SIG-M5 (cell line): Measurements from ENCODE around the gene CDH13.

ENCODE experiments used
- DNase-seq: peaks from one replicate; lab custom pipeline; 2025; lab: John Stamatoyannopoulos, UW

CDH13 gene

DNA sequence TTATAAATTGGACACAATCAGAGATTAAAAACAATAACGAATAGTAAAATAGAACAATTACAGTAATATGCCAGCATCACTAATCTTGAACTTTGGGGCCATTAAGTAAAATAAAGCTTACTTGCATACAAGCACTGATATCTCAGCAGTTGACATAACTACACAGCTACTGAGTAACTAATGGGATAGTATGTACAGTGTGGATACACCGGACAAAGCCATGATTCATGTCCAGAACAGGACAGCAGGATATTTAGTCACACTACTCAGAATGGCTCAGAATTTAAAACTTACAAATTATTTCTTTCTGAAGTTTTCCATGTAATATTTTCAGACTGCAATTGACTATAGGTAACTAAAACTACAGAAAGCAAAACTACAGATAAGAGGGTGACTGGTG is 427.5 kb downstream of the CDH13 start:
- no peak for DNase-seq

DNA sequence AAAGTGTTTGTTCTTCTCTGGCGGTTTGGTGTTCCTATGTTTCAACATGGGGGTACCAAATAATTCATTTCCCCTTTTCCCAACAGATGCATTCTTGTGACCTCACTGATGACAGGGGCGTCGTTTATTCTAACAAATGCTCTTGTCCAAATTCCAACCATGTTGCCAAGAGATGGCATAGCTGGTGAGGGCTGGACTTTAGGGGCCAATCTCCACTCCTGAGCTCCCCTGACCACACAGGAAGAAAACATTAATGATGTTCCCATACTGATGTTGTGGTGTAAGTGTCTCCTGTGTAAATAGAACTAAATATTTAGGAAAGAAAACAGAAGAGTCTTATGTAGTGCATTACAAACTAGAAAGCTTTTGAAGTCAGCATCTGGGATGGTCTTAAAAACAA is 431.6 kb downstream of the CDH13 start:
- DNase-seq = no peak

GRCh38 chr16:83059237-83059636 is 432.5 kb downstream of the CDH13 start:
- no peak for DNase-seq

DNA sequence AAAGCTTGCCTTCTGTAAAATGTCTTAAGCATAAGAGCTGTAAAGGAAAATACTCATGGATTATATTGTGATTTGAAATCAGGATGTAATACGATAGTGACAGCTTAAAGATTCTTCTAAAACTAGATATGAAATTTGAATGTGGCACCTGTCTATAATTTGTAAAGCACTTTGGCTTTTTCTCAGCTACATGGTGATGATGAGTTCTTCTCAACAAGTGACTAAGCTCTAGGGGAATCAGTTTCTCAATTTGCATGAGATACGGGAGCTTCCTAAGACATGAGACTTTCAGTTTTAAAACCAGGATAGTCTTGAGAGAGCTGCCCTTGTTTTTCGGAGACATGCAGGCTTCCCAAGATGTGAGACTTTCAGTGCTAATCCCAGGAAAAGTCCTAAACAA is 439.2 kb downstream of the CDH13 start:
- no peak for DNase-seq

DNA sequence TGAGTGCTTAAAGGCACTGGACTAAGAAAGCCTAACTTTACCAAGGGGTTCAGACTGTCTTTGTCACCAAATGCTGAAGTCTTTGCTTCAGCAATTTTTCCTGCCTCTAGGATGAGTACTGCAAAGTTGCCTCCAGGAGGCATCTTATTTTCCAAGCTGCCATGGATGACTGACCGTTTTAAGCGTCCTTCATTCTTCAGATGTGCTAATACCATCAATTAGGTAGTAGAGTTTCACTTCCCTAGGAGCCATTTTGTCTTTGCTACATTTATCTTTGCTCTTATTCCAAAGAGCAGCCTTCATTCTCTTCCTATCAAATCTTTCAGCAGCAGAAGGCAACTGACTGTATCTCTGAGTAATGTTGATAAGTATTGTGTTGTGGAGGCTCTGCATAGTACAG is 440.1 kb downstream of the CDH13 start:
- DNase-seq = no peak

- DNase-seq = no peak
Observed at GRCh38 chr16:83068686-83069085, 441.9 kb downstream of the CDH13 start.

- no peak for DNase-seq
Observed at GRCh38 chr16:83070416-83071209, 443.8 kb downstream of the CDH13 start.

DNA sequence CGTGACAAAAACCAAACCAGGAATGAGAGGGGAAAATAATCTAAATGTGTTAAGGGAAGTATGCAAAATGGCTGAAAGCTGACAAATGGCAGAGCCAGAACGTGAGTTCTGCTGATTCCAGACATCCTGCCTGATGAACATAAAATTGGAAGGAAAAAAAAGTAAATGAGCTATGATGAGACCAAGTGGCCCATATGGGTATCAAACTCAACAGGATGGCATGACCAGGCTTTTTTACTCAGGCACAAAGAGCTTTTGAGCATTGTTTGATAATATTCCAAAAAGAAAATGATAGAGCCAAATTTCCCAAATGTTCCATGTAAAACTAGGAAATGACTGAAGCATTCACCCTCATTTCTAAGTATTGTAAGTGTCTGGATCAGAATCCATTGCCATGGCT is 449.2 kb downstream of the CDH13 start:
- DNase-seq = no peak

DNA sequence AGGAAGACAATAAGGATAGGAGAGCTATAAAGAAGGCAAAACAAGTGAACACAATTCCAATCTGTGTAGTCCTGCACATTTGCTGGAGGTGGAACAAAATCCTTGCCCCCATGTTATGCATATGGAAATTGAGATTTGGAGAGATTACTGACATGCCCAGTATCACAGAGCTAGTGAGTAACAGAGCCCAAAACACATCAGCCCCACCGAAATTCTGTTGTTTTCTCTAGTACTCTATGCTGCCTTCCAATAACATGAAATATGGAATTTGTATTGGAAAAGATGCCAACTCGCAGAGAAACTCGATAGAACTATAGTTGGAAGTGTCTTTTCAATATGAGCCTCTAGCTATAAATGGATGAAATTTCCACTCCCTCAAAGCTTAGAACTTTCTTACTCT is 456.6 kb downstream of the CDH13 start:
- DNase-seq = no peak

DNA sequence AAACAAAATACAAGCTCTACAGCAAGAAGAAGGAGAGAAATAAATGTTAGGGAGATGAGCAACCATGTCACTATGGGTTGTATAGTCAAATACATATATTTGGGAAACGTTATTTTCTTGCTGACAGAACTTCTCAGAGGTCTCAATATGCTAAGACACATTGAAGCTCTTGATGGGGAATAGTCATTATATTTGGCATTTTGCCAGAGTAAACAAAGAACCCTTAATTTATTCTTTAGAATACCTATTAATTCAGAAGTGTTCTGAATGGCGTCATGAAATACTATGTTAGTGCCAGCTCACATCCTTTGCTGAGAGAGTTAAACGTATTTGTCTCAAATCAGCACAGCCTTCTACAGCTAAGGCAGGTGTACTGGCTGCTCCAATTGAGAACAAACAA is 458.9 kb downstream of the CDH13 start:
- DNase-seq = no peak

DNA sequence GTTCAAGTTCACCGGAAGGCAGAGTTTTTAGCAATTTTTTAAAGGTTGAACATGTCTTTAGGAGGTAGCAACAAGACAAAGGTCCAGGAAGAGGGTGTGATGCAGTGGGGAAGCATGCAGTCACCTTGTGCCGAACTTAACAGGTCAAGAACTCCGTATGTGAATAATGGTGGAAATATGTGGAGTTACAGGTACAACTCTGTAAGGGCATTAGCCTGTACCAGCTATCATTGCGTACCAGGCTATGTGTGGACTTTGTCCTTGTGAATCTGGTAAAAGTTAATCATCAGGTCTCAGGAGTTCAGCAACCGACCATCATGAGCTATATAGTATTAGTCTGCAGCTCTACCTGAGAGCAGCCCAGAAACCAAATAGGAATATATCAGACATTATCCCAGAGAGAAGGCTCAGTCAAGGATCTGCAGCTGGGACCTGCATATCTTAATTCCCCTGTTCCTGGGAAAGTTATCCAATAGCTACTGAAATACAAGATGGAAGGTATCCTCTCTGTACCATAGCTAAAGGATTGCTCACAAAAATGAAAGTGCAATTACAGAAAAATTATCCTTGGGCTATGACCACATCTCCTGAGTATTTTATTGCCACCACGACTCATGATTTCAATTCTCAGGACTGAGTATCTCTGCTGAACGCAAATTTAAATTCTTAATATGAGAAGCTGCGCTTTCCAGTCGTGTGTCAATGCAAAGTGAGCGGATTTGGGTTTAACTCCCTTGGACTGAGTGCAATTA is 469.3 kb downstream of the CDH13 start:
- DNase-seq = no peak

DNA sequence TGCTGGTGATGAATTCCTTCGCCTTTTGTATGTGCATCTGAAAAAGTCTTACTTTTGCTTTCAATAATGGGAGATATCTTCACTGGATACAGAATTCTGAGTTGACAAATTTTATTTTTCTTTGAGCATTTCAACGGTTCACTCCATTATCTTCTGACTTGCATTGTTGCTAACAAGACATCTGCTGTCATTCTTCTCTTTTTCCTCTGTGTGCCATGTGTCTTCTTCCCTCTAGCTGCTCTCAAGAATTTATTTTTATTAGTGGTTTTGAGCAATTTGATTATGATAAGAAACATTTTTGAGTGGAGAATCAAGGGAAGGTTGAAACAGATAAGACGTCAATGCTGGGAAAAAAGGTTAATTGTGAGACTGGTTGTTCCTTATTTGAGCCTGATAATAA is 471.8 kb downstream of the CDH13 start:
- no peak for DNase-seq

DNA sequence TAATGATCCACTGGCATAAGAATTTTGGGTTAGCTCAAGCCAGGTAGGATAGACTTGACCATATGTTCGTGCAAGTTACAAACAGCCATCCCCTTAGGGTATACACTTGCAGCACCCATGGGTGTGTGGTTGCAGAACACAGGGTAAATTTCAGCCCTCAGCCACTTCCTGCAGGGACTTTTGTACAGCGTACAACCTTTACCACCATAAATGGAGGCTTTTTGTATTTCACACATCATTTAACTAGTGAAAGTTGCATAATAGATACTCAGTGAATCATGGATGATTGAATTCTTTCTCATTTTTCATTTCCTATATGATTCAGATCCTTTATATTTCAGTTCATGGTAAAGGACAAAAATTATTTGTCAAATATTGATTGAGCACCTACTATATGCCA is 473.9 kb downstream of the CDH13 start:
- DNase-seq = no peak

DNA sequence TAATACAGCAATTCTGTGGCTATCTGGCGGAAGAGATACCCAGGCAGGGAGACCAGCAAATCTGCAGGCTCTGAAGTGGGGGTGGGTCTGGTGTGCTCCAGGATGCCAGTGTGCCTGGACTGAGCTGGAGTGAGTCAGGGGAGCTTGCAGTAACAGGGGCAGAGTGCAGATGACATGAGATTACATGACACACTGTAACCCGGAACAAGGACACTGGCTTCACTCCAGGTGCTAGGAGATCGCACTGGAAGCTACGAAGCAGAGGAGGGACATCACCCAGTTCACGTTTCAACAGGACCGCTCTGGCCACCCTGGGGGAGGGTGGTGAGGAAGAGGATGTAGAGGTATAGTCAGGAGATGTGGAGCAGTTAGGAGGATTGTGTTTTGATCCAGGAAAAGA is 475.6 kb downstream of the CDH13 start:
- DNase-seq = no peak

- no peak for DNase-seq
Observed at GRCh38 chr16:83105279-83106077, 478.7 kb downstream of the CDH13 start.

DNA sequence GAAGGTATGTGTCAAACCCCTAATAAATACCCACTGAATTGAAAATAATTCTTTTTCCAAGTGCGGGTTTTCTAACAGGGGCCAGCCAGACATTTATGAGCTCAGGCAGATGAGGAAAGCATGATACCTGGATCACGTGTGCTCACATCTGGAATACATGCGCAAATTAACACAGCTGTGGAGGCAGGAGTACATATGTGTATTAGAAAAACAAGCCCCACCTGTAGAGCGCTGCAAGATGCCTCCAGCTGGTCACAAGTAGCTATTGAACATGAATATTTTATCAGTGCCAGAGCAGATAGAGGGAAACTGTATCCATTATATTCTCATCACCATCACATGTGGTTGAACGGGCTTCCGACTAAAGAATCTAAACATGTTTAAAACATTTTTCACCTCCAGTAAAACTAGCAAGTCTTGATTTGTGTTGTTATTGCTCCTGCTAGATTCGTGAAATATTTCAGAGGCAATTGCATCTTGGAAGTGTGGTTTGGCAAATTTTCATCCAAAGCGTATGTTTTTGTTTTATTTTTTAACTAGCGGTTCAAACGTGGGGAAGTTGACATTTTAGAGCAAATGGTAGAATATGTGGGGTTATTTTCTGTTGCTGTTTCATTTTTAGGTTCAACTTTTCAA is 482.8 kb downstream of the CDH13 start:
- no peak for DNase-seq

- DNase-seq = no peak
Observed at GRCh38 chr16:83110269-83110668, 483.5 kb downstream of the CDH13 start.

DNA sequence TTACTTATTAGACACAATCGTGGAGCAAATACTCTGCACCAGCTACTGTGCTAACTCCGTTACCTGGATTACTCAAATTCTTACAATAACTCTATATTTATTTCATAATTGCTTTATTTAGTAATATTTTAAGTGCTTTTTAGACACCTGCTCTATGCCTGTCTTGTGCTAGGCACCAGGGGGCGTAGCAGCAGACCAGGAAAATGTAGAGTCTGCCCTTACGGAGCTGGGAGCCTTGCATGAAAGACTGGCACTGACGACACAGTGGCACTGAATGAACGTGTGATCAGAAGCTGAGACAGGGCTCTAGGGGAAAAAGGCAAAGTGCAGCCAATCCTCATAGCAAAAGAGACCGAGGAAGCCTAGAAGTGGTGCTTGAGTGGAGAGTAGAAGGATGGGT is 486.5 kb downstream of the CDH13 start:
- no peak for DNase-seq

DNA sequence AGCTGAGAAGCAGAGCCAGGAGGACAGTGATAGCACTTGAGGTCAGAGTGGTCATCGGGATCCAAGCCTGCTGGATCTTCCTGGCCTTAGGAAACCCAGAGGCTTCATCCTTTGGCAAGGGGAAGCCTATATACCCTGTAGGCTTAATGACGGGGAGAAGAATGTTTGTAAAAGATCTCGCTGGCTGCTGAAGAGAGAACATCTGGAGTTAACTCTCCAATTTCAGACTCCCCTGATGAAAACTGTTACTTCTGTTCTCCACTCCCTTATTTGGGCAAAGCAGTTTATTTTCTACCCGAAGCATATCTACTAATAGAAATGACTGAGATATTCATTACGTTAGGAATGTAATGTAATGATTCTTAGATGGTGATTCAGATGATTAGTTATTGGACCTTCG is 487.0 kb downstream of the CDH13 start:
- no peak for DNase-seq

DNA sequence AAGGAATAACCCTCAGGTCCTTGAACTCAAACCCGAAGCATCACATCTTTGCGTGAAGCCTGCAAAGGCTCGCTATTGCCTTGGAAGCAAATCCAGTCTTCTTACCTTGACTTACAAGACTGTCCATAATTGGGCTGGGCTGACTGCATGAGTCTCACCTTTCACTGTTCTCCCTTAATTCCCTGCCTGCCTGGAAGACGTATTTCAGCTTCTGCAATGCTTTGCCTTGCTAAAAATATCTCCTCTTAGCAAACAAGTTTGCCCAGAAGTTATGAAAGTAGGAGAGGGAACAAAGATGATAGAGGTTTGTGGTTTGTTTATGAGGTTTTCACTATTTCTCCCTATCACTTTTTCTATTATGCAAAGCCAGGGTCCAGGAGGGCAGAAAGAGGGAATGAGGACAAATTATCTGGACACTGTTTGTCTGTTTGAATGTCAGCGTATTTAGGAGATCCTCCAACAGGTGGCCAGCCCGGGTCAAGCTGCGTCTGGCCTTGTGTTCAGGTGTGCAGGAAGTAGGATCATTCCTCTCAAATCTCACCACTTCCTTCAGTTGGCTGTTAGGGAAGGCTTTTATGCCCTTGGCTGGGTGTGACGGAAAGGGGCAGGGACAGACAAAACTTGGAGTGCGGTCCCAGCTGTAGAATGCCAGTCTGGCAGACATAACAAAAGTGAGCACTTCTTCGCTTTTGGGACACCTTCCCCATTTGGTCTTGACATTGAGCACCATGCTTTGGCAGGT is 488.9 kb downstream of the CDH13 start:
- no peak for DNase-seq

- no peak for DNase-seq
Observed at GRCh38 chr16:83116274-83116892, 489.6 kb downstream of the CDH13 start.
